ENCODE results near the gene COPE.

Gene COPE

DNA sequence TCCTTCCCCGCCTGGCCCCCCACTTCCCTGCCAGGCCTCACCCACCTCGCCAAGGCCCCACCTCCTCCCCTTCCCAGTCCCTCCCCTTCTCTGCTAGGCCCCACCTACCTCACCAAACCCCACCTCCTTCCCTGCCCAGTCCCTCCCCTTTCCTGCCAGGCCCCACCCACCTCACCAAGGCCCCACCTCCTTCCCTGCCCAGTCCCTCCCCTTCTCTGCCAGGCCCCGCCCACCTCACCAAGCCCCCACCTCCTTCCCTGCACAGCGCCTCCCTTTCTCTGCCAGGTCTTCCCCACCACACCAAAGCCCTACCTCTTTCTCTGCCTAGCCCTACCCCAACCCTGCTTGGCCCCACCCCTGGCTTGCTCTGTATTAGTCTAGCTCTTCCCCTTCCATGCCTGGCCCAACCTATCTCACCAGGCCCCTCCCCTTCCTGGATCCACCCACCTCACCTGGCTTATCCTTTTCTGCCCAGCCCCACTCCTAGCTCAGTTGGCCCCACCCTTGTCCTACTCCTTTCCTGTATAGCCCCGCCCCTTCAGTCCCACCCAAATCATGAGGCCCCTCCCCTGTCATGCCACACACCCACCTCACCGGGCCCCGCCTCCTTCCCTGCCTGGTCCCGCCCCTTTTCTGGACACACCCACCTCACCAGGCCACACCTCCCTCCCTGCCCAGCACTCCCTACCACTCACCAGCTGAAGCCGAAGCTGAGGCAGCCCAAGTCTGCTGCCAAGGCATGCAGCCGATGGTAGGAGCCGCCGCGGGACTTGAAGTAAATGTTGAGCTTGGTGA is 39.4 kb downstream of the COPE start:
- TF ChIP-seq, protein P1, sequence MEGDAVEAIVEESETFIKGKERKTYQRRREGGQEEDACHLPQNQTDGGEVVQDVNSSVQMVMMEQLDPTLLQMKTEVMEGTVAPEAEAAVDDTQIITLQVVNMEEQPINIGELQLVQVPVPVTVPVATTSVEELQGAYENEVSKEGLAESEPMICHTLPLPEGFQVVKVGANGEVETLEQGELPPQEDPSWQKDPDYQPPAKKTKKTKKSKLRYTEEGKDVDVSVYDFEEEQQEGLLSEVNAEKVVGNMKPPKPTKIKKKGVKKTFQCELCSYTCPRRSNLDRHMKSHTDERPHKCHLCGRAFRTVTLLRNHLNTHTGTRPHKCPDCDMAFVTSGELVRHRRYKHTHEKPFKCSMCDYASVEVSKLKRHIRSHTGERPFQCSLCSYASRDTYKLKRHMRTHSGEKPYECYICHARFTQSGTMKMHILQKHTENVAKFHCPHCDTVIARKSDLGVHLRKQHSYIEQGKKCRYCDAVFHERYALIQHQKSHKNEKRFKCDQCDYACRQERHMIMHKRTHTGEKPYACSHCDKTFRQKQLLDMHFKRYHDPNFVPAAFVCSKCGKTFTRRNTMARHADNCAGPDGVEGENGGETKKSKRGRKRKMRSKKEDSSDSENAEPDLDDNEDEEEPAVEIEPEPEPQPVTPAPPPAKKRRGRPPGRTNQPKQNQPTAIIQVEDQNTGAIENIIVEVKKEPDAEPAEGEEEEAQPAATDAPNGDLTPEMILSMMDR (IDR thresholded peaks at IDR 0.05; ENCODE audit: unreplicated experiment in 3 of 3): no peak
- H3K9me3 Mint-ChIP-seq: peaks cover 13% of the 10 kb centered on the region
- no peaks in the 10 kb centered on the region for H3K4me1 Mint-ChIP-seq
- H3K36me3 Mint-ChIP-seq (ENCODE audit: low read depth): peaks cover 58% of the 10 kb centered on the region
- no peak overlapping the region for H3K4me3 Mint-ChIP-seq
- H3K27me3 Mint-ChIP-seq (ENCODE audit: low read depth): no peaks in the 10 kb centered on the region
- no peak overlapping the region for H3K27ac Mint-ChIP-seq

DNA sequence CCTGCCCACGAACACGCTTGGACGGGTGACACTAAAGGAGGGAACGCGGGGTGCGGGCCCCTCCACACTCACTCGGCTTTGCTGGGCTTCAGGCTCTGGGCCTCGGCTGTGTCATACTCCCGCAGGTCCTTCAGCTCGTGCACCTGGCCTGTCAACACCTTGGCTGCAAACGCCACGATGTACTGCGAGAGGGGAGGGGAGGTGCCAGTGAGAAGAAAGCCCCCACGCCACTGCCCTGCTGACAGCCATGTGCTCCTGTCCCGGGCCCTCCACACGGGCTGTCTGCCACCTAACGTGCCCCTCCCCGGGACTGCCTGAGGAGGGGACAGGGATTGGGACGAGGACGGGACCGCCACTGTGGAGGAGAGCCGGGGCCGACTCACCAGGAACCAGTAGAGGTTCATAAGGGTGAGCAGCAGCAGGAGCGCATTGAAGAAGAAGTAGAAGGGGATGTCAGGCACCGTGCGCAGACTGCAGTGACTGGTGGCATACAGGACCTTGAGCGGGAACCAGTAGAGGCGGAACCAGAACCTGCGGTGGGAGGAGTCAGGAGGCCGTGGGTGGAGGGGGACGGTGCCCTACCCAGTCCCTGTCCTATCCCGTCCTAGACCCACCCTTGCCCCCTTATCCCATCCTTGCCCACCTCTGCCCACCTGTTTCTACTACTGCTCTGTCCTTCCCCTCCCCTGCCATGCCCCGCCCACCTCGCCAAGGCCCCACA is 40.2 kb downstream of the COPE start:
- Mint-ChIP-seq H3K27me3 (ENCODE audit: low read depth) (no peaks in the 10 kb centered on the region), H3K4me1 (no peaks in the 10 kb centered on the region), H3K27ac (no peak overlapping the region), H3K4me3 (no peak overlapping the region), H3K9me3 (peaks cover 16% of the 10 kb centered on the region), H3K36me3 (ENCODE audit: low read depth) (peaks cover 65% of the 10 kb centered on the region)
- TF ChIP-seq, protein P1 (IDR thresholded peaks at IDR 0.05; ENCODE audit: unreplicated experiment in 3 of 3): no peak

DNA sequence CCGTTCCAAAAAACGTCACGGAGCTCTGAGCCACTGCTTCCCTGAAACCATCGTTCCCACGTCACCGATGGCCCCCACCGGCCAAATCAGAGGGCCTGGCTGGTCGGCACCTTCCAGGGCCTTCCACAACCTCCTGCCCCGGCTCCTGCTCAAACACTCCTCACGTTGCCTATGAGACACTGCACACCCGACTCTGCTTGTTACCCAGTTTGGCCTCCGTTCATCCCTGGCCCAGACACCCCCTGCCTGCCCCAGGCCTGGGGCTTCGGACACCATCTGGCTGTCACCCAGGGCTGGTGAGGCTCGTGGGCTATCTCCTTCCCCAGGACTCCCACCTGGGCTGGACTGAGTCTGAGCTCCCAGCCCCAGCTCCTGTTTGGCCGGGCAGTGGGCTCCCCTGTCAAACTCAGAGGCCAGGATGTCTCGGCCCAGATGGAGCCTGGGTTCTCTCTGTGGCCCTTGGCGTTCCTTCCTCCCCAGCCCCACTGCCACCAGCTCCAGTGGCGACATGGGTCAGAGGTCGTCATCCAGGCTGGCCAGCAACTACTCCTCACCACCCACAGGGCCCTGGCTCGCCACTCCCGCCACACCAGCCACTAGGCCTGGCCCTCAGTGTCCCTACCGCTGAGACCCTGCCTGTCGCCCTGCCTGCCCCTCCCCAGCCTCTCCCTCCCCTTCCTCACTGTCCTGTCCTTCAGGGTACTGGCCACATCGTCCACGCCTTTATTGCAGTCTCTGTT is 41.0 kb downstream of the COPE start:
- Mint-ChIP-seq H3K9me3 (peaks cover 16% of the 10 kb centered on the region), H3K27ac (no peak overlapping the region), H3K4me3 (no peak overlapping the region), H3K36me3 (ENCODE audit: low read depth) (peaks cover 68% of the 10 kb centered on the region), H3K4me1 (no peaks in the 10 kb centered on the region), H3K27me3 (ENCODE audit: low read depth) (no peaks in the 10 kb centered on the region)
- TF ChIP-seq, protein P1 (IDR thresholded peaks at IDR 0.05; ENCODE audit: unreplicated experiment in 3 of 3): no peak

DNA sequence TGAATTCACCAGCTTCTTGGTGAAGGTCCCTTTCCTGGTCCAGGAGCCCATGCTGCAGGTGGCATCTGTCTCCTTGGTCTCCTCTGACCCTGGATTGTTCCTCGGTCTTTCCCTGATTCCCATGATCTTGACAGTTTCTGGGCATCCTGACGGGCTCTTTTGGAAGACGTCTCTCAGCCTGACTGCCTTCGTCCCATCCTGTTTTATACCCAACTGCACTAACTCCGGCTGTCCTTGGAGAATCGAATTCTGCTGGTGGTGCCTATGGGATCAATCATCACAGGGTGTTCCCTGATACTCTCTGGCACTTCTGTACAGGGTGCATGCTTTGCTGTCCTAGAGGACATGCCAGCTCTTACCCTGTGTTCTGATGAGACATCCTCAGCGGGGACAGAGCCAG is 42.3 kb downstream of the COPE start:
- TF ChIP-seq, protein P1 (IDR thresholded peaks at IDR 0.05; ENCODE audit: unreplicated experiment in 3 of 3): no peak
- H3K4me3 Mint-ChIP-seq: no peak overlapping the region
- H3K4me1 Mint-ChIP-seq: peaks cover under 1% of the 10 kb centered on the region
- H3K9me3 Mint-ChIP-seq: peaks cover 16% of the 10 kb centered on the region
- H3K36me3 Mint-ChIP-seq (ENCODE audit: low read depth): peaks cover 66% of the 10 kb centered on the region
- H3K27me3 Mint-ChIP-seq (ENCODE audit: low read depth): no peaks in the 10 kb centered on the region
- no peak overlapping the region for H3K27ac Mint-ChIP-seq

- no peak overlapping the region for H3K27ac Mint-ChIP-seq
- H3K36me3 Mint-ChIP-seq (ENCODE audit: low read depth): peaks cover 66% of the 10 kb centered on the region
- peaks cover 16% of the 10 kb centered on the region for H3K9me3 Mint-ChIP-seq
- no peaks in the 10 kb centered on the region for H3K27me3 Mint-ChIP-seq (ENCODE audit: low read depth)
- no peak overlapping the region for H3K4me3 Mint-ChIP-seq
- TF ChIP-seq, protein P1 (IDR thresholded peaks at IDR 0.05; ENCODE audit: unreplicated experiment in 3 of 3): no peak
- peaks cover 5% of the 10 kb centered on the region for H3K4me1 Mint-ChIP-seq
These were observed 43.5 kb downstream of the COPE start for GRCh38 chr19:18875726-18876125.
